Measurements from ENCODE around the gene KAT5. TPM values are rescaled to one million over a fixed set of nuclear protein-coding genes. Genes with fewer than 3 reads are reported as not detected.
"Not testable (repeated sequence)": the region's sequence is repeated elsewhere in the genome, so short reads cannot be mapped to it uniquely, and the experiment has no call there.

Gene KAT5
- total and polyA plus RNA-seq, 7 donors: 34.5 to 67.2 (median 42.9) TPM

DNA sequence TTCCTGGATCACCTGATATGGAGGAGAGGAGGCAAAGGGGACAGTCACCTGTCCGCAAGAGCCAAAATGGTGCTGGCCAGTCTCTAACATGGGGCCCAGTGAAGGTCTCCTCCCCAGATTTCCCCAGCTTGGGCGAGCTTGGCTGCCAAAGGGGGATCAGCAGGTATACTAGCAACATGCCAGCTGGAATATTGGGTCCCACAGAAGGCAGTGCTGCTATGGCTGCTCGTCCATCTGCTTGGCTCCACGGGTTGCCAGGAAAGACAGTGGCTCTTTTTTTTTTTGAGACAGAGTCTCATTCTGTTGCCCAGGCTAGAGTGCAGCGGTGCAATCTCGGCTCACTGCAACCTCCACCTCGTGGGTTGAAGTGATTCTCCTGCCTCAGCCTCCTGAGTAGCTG is 12.7 kb upstream of the KAT5 start:
- TF ChIP-seq, protein P1, sequence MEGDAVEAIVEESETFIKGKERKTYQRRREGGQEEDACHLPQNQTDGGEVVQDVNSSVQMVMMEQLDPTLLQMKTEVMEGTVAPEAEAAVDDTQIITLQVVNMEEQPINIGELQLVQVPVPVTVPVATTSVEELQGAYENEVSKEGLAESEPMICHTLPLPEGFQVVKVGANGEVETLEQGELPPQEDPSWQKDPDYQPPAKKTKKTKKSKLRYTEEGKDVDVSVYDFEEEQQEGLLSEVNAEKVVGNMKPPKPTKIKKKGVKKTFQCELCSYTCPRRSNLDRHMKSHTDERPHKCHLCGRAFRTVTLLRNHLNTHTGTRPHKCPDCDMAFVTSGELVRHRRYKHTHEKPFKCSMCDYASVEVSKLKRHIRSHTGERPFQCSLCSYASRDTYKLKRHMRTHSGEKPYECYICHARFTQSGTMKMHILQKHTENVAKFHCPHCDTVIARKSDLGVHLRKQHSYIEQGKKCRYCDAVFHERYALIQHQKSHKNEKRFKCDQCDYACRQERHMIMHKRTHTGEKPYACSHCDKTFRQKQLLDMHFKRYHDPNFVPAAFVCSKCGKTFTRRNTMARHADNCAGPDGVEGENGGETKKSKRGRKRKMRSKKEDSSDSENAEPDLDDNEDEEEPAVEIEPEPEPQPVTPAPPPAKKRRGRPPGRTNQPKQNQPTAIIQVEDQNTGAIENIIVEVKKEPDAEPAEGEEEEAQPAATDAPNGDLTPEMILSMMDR (IDR thresholded peaks at IDR 0.05): no peak
- intact Hi-C loops (cut with DNase I): no loop called here
- Histone ChIP-seq H3K4me1 (no peaks in the 10 kb centered on the region), H3K9me3 (no peaks in the 10 kb centered on the region), H3K27ac (no peak overlapping the region), H3K27me3 (ENCODE audit: insufficient read depth in 3 of 3, low read length in 2 of 3) (no peaks in the 10 kb centered on the region), H3K4me3 (no peak overlapping the region), H3K36me3 (ENCODE audit: insufficient read depth in 1 of 2, low read depth in 1 of 2) (no peaks in the 10 kb centered on the region)
- 65 to 72% (median 72%) methylated on average over 7 of the region's 7 CpGs for WGBS, 3 donors
- ATAC-seq (no peak), DNase-seq (no peak)

DNA sequence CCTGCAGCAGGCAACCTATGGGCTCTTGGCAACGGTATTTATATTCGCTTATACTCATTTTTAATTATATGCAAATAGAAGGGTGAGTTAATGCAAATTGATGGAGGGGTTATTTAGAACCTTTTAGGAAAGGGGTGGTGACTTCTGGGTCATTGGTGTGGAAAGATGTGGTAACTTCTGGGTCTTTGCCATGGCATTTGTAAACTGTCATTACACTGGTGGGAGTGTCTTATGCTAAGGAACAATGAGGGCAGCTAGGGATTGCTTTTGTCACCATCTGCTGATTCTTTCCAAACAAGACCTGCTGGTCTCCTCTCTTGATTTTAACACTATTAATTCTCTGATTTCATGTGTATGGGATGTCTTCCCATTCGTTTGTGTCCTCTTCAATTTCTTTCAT is 11.7 kb upstream of the KAT5 start:
- Histone ChIP-seq H3K27ac (no peak overlapping the region), H3K4me1 (no peaks in the 10 kb centered on the region), H3K27me3 (ENCODE audit: insufficient read depth in 3 of 3, low read length in 2 of 3) (no peaks in the 10 kb centered on the region), H3K36me3 (ENCODE audit: insufficient read depth in 1 of 2, low read depth in 1 of 2) (no peaks in the 10 kb centered on the region), H3K9me3 (no peaks in the 10 kb centered on the region), H3K4me3 (no peak overlapping the region)
- TF ChIP-seq, protein P1 (IDR thresholded peaks at IDR 0.05): no peak
- intact Hi-C loops (cut with DNase I): no loop called here
- WGBS, 3 donors: 73 to 82% (median 77%) methylated on average over 3 of the region's 3 CpGs
- no peak for DNase-seq
- no peak for ATAC-seq

- Histone ChIP-seq H3K27me3 (ENCODE audit: insufficient read depth in 3 of 3, low read length in 2 of 3) (no peaks in the 10 kb centered on the region), H3K9me3 (no peaks in the 10 kb centered on the region), H3K4me1 (no peaks in the 10 kb centered on the region), H3K4me3 (no peak overlapping the region), H3K27ac (no peak overlapping the region), H3K36me3 (ENCODE audit: insufficient read depth in 1 of 2, low read depth in 1 of 2) (no peaks in the 10 kb centered on the region)
- no peak for DNase-seq
- intact Hi-C loops (cut with DNase I): no loop called here
- 76 to 85% (median 84%) methylated on average over 1 of the region's 1 CpG for WGBS, 3 donors
- ATAC-seq: no peak
- TF ChIP-seq, protein P1 (IDR thresholded peaks at IDR 0.05): no peak
These were observed 10.4 kb upstream of the KAT5 start for GRCh38 chr11:65701686-65702085.

DNA sequence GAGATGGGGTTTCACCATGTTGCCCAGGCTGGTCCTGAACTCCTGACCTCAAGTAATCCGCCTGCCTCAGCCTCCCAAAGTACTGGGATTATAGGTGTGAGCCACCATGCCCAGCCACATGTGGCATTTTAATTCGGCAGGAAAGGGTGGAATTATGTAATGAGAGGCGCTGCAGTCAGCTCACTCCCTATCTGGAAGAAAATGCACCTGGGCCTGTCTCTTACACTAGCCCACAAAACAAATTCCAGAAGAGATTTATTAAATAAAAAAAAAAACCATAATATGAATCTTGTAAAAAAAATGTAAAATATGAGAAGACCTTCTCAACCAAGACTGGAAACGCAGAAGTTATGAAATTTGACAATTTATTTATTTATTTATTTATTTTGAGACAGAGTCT is 8.2 kb upstream of the KAT5 start:
- no peak for DNase-seq
- H3K4me3 ChIP-seq: no peak overlapping the region
- no peaks in the 10 kb centered on the region for H3K4me1 ChIP-seq
- H3K36me3 ChIP-seq (ENCODE audit: insufficient read depth in 1 of 2, low read depth in 1 of 2): no peaks in the 10 kb centered on the region
- ATAC-seq: no peak
- intact Hi-C loops (cut with DNase I): loop anchor here in 1 of 2 donors (2.0 kb wide), 1 partner anchor 115 kb away; no protein-coding TSS in a partner anchor
- WGBS, 3 donors: 32 to 47% (median 39%) methylated on average over 4 of the region's 4 CpGs
- no peaks in the 10 kb centered on the region for H3K9me3 ChIP-seq
- TF ChIP-seq, protein P1 (IDR thresholded peaks at IDR 0.05): no peak
- H3K27me3 ChIP-seq (ENCODE audit: insufficient read depth in 3 of 3, low read length in 2 of 3): no peaks in the 10 kb centered on the region
- no peak overlapping the region for H3K27ac ChIP-seq

DNA sequence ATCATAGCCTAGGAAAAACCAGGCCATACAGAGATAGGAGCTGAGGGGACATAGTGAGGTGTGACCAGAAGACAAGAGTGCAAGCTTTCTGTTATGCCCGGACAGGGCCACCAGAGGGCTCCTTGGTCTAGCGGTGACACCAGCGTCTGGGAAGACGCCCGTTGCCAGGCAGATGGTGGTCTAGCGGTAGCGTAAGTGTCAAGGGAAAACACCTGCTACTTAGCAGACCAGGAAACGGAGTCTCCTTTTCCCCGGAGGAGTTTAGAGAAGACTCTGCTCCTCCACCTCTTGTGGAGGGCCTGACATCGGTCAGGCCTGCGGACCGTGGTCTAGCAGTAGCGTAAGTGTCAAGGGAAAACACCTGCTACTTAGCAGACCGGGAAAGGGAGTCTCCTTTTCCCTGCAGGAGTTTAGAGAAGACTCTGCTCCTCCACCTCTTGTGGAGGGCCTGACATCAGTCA is 5.7 kb upstream of the KAT5 start:
- ATAC-seq (peak in 1 of 4 donors; percentile 58), DNase-seq (peak; percentile 83 to 89)
- H3K27me3 ChIP-seq (ENCODE audit: insufficient read depth in 3 of 3, low read length in 2 of 3); H3K4me1 ChIP-seq; H3K36me3 ChIP-seq (ENCODE audit: insufficient read depth in 1 of 2, low read depth in 1 of 2); H3K27ac ChIP-seq; H3K9me3 ChIP-seq: not testable (repeated sequence)
- TF ChIP-seq, protein P1 (IDR thresholded peaks at IDR 0.05): peak; percentile 75
- peak overlapping the region; percentile 52 for H3K4me3 ChIP-seq
- 3 to 6% (median 5%) methylated on average over 14 of the region's 14 CpGs for WGBS, 3 donors
- intact Hi-C loops (cut with DNase I): loop anchor here in 1 of 2 donors (2.0 kb wide), 1 partner anchor 112 kb away; no protein-coding TSS in a partner anchor

GRCh38 chr11:65707002-65707401 is 5.0 kb upstream of the KAT5 start:
- not testable (repeated sequence) for H3K27ac ChIP-seq; H3K4me1 ChIP-seq; H3K36me3 ChIP-seq (ENCODE audit: insufficient read depth in 1 of 2, low read depth in 1 of 2); DNase-seq; ATAC-seq; H3K9me3 ChIP-seq; H3K27me3 ChIP-seq (ENCODE audit: insufficient read depth in 3 of 3, low read length in 2 of 3); H3K4me3 ChIP-seq
- intact Hi-C loops (cut with DNase I): loop anchor here in 1 of 2 donors (2.0 kb wide), 1 partner anchor 112 kb away; no protein-coding TSS in a partner anchor
- 78 to 88% (median 84%) methylated on average over 9 to 10 of the region's 12 CpGs for WGBS, 3 donors
